GM21423 (cell line): Measurements from ENCODE around the gene PEPD.

Source experiments
- ATAC-seq: cut with Tn5 transposase; IDR thresholded peaks from one replicate; pipeline ENCODE4 v1.9.1; 2021; ENCODE audit warnings: mild to moderate bottlenecking, moderate library complexity; ENCODE audit not compliant: unreplicated experiment

The PEPD gene

GRCh38 chr19:33398361-33399060, 123.1 kb downstream of the PEPD start:
- ATAC-seq: no peak

- ATAC-seq: no peak
Observed at GRCh38 chr19:33397536-33398360, 123.8 kb downstream of the PEPD start.

GRCh38 chr19:33396701-33397535, 124.7 kb downstream of the PEPD start:
- ATAC-seq: no peak

GRCh38 chr19:33395561-33396550, 125.7 kb downstream of the PEPD start:
- ATAC-seq: no peak

- ATAC-seq: no peak
Observed at GRCh38 chr19:33394723-33395560, 126.6 kb downstream of the PEPD start.

GRCh38 chr19:33394006-33394722, 127.4 kb downstream of the PEPD start:
- no peak for ATAC-seq

GRCh38 chr19:33393286-33394005, 128.1 kb downstream of the PEPD start:
- ATAC-seq: no peak

GRCh38 chr19:33392341-33393285, 129.0 kb downstream of the PEPD start:
- no peak for ATAC-seq

GRCh38 chr19:33391631-33392249, 129.9 kb downstream of the PEPD start:
- ATAC-seq: no peak

- ATAC-seq: no peak
Observed at GRCh38 chr19:33390908-33391630, 130.5 kb downstream of the PEPD start.

- no peak for ATAC-seq
Observed at GRCh38 chr19:33390101-33390907, 131.3 kb downstream of the PEPD start.

- no peak for ATAC-seq
Observed at GRCh38 chr19:33389421-33390100, 132.0 kb downstream of the PEPD start.

- no peak for ATAC-seq
Observed at GRCh38 chr19:33388725-33389420, 132.7 kb downstream of the PEPD start.

GRCh38 chr19:33388231-33388724, 133.3 kb downstream of the PEPD start:
- no peak for ATAC-seq
